K562 (cell line): ENCODE results near the gene SQOR. TPM values are rescaled to one million over a fixed set of nuclear protein-coding genes. Genes with fewer than 3 reads are reported as not detected.

ENCODE experiments used
- CC2D1A ChIP-seq: fragments of 450-650 bp; IDR thresholded peaks from 2 replicates; pipeline ENCODE4 v1.6.1; 2017; ENCODE audit warnings: mild to moderate bottlenecking
- JUND ChIP-seq, 2 experiments: IDR thresholded peaks; 2 replicates in 1 of 2; 3 replicates in 1 of 2; pipeline ENCODE4 v1.6.1; 2011; ENCODE audit warnings: borderline replicate concordance in 2 of 2, low read depth in 2 of 2, low read length in 2 of 2, improper control_type of control experiment in 1 of 2, missing biosample characterization in 1 of 2, missing genetic modification characterization in 1 of 2, missing genetic modification reagents in 1 of 2
- KLF16 ChIP-seq: IDR thresholded peaks from 2 replicates; pipeline ENCODE4 v1.6.1; 2016; ENCODE audit warnings: antibody characterized with exemption
- L3MBTL2 ChIP-seq: fragments of 450-650 bp; IDR thresholded peaks from 2 replicates; pipeline ENCODE4 v1.6.1; 2016; ENCODE audit warnings: mild to moderate bottlenecking, moderate library complexity
- MNT ChIP-seq, 2 experiments: fragments of 450-650 bp; conservative IDR thresholded peaks; 2 replicates each; pipeline ENCODE4 v1.6.1; 2017; ENCODE audit warnings: mild to moderate bottlenecking in 2 of 2, moderate library complexity in 2 of 2
- RAD21 ChIP-seq, 2 experiments: fragments of 250-450 bp in 1 of 2; fragments of 450-650 bp in 1 of 2; sonication (Bioruptor Pico) in 1 of 2; formaldehyde crosslinking in 1 of 2; IDR thresholded peaks in 1 of 2; conservative IDR thresholded peaks in 1 of 2; 2 replicates each; pipeline versions ENCODE4 v1.4.0 to v1.8.0; 2020 to 2022; ENCODE audit warnings: mild to moderate bottlenecking in 2 of 2, moderate library complexity in 1 of 2
- RAD51 ChIP-seq: fragments of 450-650 bp; IDR thresholded peaks from 2 replicates; pipeline ENCODE4 v1.7.1; 2016; ENCODE audit warnings: low read depth, mild to moderate bottlenecking, borderline replicate concordance
- RB1 ChIP-seq: fragments of 450-650 bp; IDR thresholded peaks from 2 replicates; pipeline ENCODE4 v1.6.1; 2017; ENCODE audit warnings: low read depth, mild to moderate bottlenecking
- TBL1XR1 ChIP-seq, 2 experiments: IDR thresholded peaks; 2 replicates each; pipeline ENCODE4 v1.6.1; 2012; ENCODE audit warnings: improper control_type of control experiment in 2 of 2, low read length in 2 of 2, mild to moderate bottlenecking in 1 of 2
- TSC22D4 ChIP-seq: fragments of 450-650 bp; IDR thresholded peaks from 2 replicates; pipeline ENCODE4 v1.6.1; 2016; ENCODE audit warnings: missing genetic modification characterization, missing biosample characterization, control low read depth
- USF2 ChIP-seq: sonication (generic); formaldehyde crosslinking; IDR thresholded peaks from 2 replicates; pipeline ENCODE4 v1.5.0; 2020; ENCODE audit warnings: missing genetic modification reagents
- polyA plus RNA-seq, 8 experiments: library from polyadenylated mRNA; depleted of rRNA in 4 of 8; stranded (reverse) in 5 of 8; unstranded in 3 of 8; fragments of >200 nt; fragmentation: Nextera tagmentation in 2 of 8; fragmentation: Illumina TruSeq in 1 of 8; extraction: Ambion mirVana in 2 of 8; extraction: Trizol in 1 of 8; gene quantifications; 2 replicates each; pipeline versions ENCODE4 v1.2.1 to v1.2.3, GENCODE V29; 2011 to 2014; ENCODE audit warnings: inconsistent platforms in 1 of 8, missing spikeins in 1 of 8
- total RNA-seq, 7 experiments: library from RNA; depleted of rRNA in 6 of 7; stranded (reverse); fragments of >200 nt in 6 of 7; fragmentation: Illumina TruSeq in 2 of 7; extraction: Trizol in 2 of 7; gene quantifications; 2 replicates each; pipeline versions ENCODE4 v1.2.1 to v1.2.3, GENCODE V29; 2011 to 2021; ENCODE audit warnings: low replicate concordance in 1 of 7
- TF ChIP-seq, protein P1 (sequence below): fragments of 450-650 bp; formaldehyde crosslinking; IDR thresholded peaks from 2 replicates; pipeline ENCODE4 v1.4.0; 2020; ENCODE audit warnings: mild to moderate bottlenecking, moderate library complexity
- TF ChIP-seq, protein P2 (sequence below), 2 experiments: IDR thresholded peaks; 2 replicates each; pipeline ENCODE4 v1.6.1; 2011; ENCODE audit warnings: borderline replicate concordance in 1 of 2, control low read depth in 1 of 2, low read depth in 1 of 2, low read length in 1 of 2, mild to moderate bottlenecking in 1 of 2, mixed read lengths in 1 of 2, moderate library complexity in 1 of 2; ENCODE audit not compliant: insufficient read depth in 1 of 2, insufficient read length in 1 of 2, poor library complexity in 1 of 2, severe bottlenecking in 1 of 2; ENCODE audit errors: extremely low read depth in 1 of 2
- TF ChIP-seq, protein P3 (sequence below): fragments of 450-650 bp; IDR thresholded peaks from 2 replicates; pipeline ENCODE4 v1.6.1; 2018; ENCODE audit not compliant: partially characterized antibody

Gene SQOR
- total and polyA plus RNA-seq, 9 of the 15 experiments (the other 6 are each of a cell fraction or from before 2014, with no cell fraction given) = 0.32 to 1.6 (median 1.1) TPM

- TF ChIP-seq RAD51 (peak; percentile 94), TSC22D4 (no peak), MNT (conservative IDR thresholded peaks at IDR 0.05) (peak in 1 of 2 experiments; percentile 27; a peak in 1 of 4 replicates), USF2 (peak; percentile 96), TBL1XR1 (IDR thresholded peaks at IDR 0.05; ENCODE audit: low read length in 2 of 2) (0 out of 4 replicates have a peak, but pooled peaks of 1 of the 2 experiments have one; percentile 18), L3MBTL2 (peak; percentile 46), CC2D1A (0 out of 2 replicates have a peak, but pooled peaks have one; percentile 24), RAD21 (CRISPR knock-in tag; conservative IDR thresholded peaks at IDR 0.05 in 1 of 2, IDR thresholded peaks at IDR 0.05 in 1 of 2) (peak; percentile 68 to 74), JUND (IDR thresholded peaks at IDR 0.05; ENCODE audit: borderline replicate concordance, low read depth, low read length) (peak; percentile 30; the same call in 1 of the 2 replicates), JUND (tag; IDR thresholded peaks at IDR 0.05; ENCODE audit: borderline replicate concordance, low read depth, low read length) (no peak), RB1 (peak; percentile 82; the same call in 1 of the 2 replicates), KLF16 (0 out of 2 replicates have a peak, but pooled peaks have one; percentile 11)
- TF ChIP-seq, protein P1, sequence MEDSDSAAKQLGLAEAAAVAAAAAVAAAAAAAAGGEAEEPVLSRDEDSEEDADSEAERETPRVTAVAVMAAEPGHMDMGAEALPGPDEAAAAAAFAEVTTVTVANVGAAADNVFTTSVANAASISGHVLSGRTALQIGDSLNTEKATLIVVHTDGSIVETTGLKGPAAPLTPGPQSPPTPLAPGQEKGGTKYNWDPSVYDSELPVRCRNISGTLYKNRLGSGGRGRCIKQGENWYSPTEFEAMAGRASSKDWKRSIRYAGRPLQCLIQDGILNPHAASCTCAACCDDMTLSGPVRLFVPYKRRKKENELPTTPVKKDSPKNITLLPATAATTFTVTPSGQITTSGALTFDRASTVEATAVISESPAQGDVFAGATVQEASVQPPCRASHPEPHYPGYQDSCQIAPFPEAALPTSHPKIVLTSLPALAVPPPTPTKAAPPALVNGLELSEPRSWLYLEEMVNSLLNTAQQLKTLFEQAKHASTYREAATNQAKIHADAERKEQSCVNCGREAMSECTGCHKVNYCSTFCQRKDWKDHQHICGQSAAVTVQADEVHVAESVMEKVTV (CRISPR knock-in tag) = peak; percentile 44; the same call in 1 of the 2 replicates
- TF ChIP-seq, protein P2, sequence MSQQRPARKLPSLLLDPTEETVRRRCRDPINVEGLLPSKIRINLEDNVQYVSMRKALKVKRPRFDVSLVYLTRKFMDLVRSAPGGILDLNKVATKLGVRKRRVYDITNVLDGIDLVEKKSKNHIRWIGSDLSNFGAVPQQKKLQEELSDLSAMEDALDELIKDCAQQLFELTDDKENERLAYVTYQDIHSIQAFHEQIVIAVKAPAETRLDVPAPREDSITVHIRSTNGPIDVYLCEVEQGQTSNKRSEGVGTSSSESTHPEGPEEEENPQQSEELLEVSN (IDR thresholded peaks at IDR 0.05; ENCODE audit: borderline replicate concordance in 1 of 2, extremely low read depth in 1 of 2, insufficient read depth in 1 of 2, insufficient read length in 1 of 2, low read depth in 1 of 2, low read length in 1 of 2, poor library complexity in 1 of 2, severe bottlenecking in 1 of 2) = peak in 1 of 2 experiments; percentile 27
- TF ChIP-seq, protein P3, sequence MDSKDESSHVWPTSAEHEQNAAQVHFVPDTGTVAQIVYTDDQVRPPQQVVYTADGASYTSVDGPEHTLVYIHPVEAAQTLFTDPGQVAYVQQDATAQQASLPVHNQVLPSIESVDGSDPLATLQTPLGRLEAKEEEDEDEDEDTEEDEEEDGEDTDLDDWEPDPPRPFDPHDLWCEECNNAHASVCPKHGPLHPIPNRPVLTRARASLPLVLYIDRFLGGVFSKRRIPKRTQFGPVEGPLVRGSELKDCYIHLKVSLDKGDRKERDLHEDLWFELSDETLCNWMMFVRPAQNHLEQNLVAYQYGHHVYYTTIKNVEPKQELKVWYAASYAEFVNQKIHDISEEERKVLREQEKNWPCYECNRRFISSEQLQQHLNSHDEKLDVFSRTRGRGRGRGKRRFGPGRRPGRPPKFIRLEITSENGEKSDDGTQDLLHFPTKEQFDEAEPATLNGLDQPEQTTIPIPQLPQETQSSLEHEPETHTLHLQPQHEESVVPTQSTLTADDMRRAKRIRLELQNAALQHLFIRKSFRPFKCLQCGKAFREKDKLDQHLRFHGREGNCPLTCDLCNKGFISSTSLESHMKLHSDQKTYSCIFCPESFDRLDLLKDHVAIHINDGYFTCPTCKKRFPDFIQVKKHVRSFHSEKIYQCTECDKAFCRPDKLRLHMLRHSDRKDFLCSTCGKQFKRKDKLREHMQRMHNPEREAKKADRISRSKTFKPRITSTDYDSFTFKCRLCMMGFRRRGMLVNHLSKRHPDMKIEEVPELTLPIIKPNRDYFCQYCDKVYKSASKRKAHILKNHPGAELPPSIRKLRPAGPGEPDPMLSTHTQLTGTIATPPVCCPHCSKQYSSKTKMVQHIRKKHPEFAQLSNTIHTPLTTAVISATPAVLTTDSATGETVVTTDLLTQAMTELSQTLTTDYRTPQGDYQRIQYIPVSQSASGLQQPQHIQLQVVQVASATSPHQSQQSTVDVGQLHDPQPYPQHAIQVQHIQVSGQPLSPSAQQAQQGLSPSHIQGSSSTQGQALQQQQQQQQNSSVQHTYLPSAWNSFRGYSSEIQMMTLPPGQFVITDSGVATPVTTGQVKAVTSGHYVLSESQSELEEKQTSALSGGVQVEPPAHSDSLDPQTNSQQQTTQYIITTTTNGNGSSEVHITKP = peak; percentile 94
These were observed 71.0 kb downstream of the SQOR start (continued) for GRCh38 chr15:45705510-45706473.
